ENCODE results near the gene HS2ST1. TPM values are rescaled to one million over a fixed set of nuclear protein-coding genes. Genes with fewer than 3 reads are reported as not detected.

The HS2ST1 gene
- polyA plus RNA-seq, 3 donors = 2.6 to 6.0 (median 4.2) TPM

DNA sequence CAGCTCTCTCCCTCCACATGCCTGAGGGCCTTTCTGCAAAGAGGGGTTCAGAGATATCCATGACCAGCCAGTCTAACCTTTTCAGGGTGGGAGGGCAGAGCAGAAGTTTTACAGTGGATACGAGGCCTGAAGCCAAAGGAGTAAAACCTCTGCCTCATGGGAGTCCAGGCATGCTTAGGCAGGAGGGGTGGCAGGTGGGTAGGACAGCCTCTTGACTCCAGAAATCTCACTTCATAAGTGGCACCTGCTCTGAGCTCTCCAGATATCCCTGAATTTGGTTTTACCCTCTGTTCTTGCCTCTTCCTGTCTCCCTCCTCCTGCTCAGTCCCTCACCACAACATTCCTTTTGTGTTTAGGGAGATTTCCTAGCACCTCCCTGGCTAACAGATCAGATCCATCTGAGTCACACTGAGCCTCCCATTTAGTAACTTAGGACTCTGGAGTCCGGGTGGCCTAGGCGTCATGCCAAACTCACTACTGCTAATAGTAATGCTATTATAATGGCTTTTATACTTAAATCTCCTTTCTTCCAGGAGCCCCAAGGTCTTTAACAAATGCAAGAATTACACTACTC, 201.0 kb downstream of the HS2ST1 start:
- Histone ChIP-seq H3K9ac (ENCODE audit: insufficient read depth, low read length, poor library complexity, severe bottlenecking) (no peak overlapping the region), H3K27ac (ENCODE audit: low read depth in 1 of 2, low read length in 2 of 2) (no peak overlapping the region), H3K36me3 (replicated peaks in 1 of 2; ENCODE audit: control insufficient read depth in 1 of 2, insufficient read depth in 2 of 2, low read length in 2 of 2) (no peaks in the 10 kb centered on the region), H2AFZ (ENCODE audit: insufficient read depth, low read depth, low read length, poor library complexity, severe bottlenecking) (no peak overlapping the region), H3K9me3 (replicated peaks in 1 of 2; ENCODE audit: control insufficient read depth in 1 of 2, insufficient read depth in 1 of 2, low read length in 2 of 2) (no peaks in the 10 kb centered on the region), H3K4me2 (replicated peaks; ENCODE audit: extremely low read depth, low read length, poor library complexity, severe bottlenecking) (no peak overlapping the region), H3K4me1 (ENCODE audit: control insufficient read depth in 1 of 2, insufficient read depth in 2 of 2, low read length in 2 of 2) (no peaks in the 10 kb centered on the region), H3K4me3 (replicated peaks in 1 of 3; ENCODE audit: low read depth in 2 of 3, low read length in 3 of 3) (no peak overlapping the region), H4K20me1 (ENCODE audit: insufficient read depth, low read length) (no peaks in the 10 kb centered on the region), H3K79me2 (ENCODE audit: insufficient read depth, low read length) (no peaks in the 10 kb centered on the region), H3K27me3 (ENCODE audit: control insufficient read depth in 2 of 2, insufficient read depth in 2 of 2, low read length in 2 of 2) (no peaks in the 10 kb centered on the region)
- Mint-ChIP-seq H3K27ac (no peak overlapping the region), H3K4me3 (no peak overlapping the region), H3K27me3 (ENCODE audit: low read depth in 3 of 3) (peaks cover 0 to 1% (median 0%) of the 10 kb centered on the region in 3 donors), H3K9me3 (no peaks in the 10 kb centered on the region), H3K4me1 (peaks cover 2% of the 10 kb centered on the region), H3K36me3 (no peaks in the 10 kb centered on the region)
- TF ChIP-seq, protein P1, sequence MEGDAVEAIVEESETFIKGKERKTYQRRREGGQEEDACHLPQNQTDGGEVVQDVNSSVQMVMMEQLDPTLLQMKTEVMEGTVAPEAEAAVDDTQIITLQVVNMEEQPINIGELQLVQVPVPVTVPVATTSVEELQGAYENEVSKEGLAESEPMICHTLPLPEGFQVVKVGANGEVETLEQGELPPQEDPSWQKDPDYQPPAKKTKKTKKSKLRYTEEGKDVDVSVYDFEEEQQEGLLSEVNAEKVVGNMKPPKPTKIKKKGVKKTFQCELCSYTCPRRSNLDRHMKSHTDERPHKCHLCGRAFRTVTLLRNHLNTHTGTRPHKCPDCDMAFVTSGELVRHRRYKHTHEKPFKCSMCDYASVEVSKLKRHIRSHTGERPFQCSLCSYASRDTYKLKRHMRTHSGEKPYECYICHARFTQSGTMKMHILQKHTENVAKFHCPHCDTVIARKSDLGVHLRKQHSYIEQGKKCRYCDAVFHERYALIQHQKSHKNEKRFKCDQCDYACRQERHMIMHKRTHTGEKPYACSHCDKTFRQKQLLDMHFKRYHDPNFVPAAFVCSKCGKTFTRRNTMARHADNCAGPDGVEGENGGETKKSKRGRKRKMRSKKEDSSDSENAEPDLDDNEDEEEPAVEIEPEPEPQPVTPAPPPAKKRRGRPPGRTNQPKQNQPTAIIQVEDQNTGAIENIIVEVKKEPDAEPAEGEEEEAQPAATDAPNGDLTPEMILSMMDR (IDR thresholded peaks at IDR 0.05) = no peak
- intact Hi-C loops (cut with micrococcal nuclease) = no loop called here
- no peak for DNase-seq
- WGBS (ENCODE audit: insufficient coverage) = 100% methylated on average over 1 of the region's 3 CpGs

DNA sequence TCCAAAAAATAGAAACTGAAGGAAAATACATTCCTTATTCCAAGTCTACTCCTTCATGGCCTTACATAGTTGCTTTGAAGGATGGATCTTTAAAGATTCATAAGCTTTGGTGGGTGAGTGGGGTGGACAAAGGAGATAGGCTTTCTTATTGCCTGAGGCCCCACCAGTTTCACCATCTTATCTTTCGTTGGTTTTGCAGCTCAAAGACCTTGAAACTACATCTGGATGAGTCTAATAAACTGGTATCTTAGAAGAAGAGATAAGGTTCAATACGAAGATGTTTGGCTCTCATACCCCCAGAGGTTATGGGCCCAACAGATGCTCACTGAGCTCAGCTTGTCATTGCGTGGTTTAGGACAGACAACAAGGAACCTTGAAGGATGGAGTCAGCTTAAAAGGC, 201.5 kb downstream of the HS2ST1 start:
- no peaks in the 10 kb centered on the region for H3K9me3 ChIP-seq (replicated peaks in 1 of 2; ENCODE audit: control insufficient read depth in 1 of 2, insufficient read depth in 1 of 2, low read length in 2 of 2)
- Mint-ChIP-seq H3K9me3 (no peaks in the 10 kb centered on the region), H3K27me3 (ENCODE audit: low read depth in 3 of 3) (peaks cover 0 to 1% (median 0%) of the 10 kb centered on the region in 3 donors), H3K36me3 (no peaks in the 10 kb centered on the region), H3K4me1 (peaks cover 2% of the 10 kb centered on the region), H3K27ac (no peak overlapping the region), H3K4me3 (no peak overlapping the region)
- H2AFZ ChIP-seq (ENCODE audit: insufficient read depth, low read depth, low read length, poor library complexity, severe bottlenecking) = no peak overlapping the region
- no peaks in the 10 kb centered on the region for H3K36me3 ChIP-seq (replicated peaks in 1 of 2; ENCODE audit: control insufficient read depth in 1 of 2, insufficient read depth in 2 of 2, low read length in 2 of 2)
- H3K4me2 ChIP-seq (replicated peaks; ENCODE audit: extremely low read depth, low read length, poor library complexity, severe bottlenecking) = no peak overlapping the region
- no peaks in the 10 kb centered on the region for H4K20me1 ChIP-seq (ENCODE audit: insufficient read depth, low read length)
- WGBS (ENCODE audit: insufficient coverage) = 100% methylated on average over 1 of the region's 3 CpGs
- H3K9ac ChIP-seq (ENCODE audit: insufficient read depth, low read length, poor library complexity, severe bottlenecking) = no peak overlapping the region
- H3K79me2 ChIP-seq (ENCODE audit: insufficient read depth, low read length) = no peaks in the 10 kb centered on the region
- no peak overlapping the region for H3K4me3 ChIP-seq (replicated peaks in 1 of 3; ENCODE audit: low read depth in 2 of 3, low read length in 3 of 3)
- H3K4me1 ChIP-seq (ENCODE audit: control insufficient read depth in 1 of 2, insufficient read depth in 2 of 2, low read length in 2 of 2) = no peaks in the 10 kb centered on the region
- intact Hi-C loops (cut with micrococcal nuclease) = no loop called here
- TF ChIP-seq, protein P1 (IDR thresholded peaks at IDR 0.05) = no peak
- H3K27me3 ChIP-seq (ENCODE audit: control insufficient read depth in 2 of 2, insufficient read depth in 2 of 2, low read length in 2 of 2) = no peaks in the 10 kb centered on the region
- DNase-seq = no peak
- H3K27ac ChIP-seq (ENCODE audit: low read depth in 1 of 2, low read length in 2 of 2) = no peak overlapping the region

Measured in CD14-positive monocyte (primary cell).